H7 (cell line): ENCODE results near the gene MRPS30. TPM values are rescaled to one million over a fixed set of nuclear protein-coding genes. Genes with fewer than 3 reads are reported as not detected.

Experiments used
- DNase-seq: peaks from one replicate; pipeline ENCODE4 v3.0.0; 2012
- H3K27me3 ChIP-seq: 2 replicates; pipeline ENCODE4 v1.6.0; 2011; ENCODE audit warnings: mild to moderate bottlenecking, low read length; ENCODE audit not compliant: control insufficient read depth, insufficient read depth
- H3K36me3 ChIP-seq: replicated peaks from 2 replicates; pipeline ENCODE4 v1.5.1; 2011; ENCODE audit warnings: low read length; ENCODE audit not compliant: control insufficient read depth, insufficient read depth
- H3K4me3 ChIP-seq: 2 replicates; pipeline ENCODE4 v1.5.1; 2011; ENCODE audit warnings: low read depth, mild to moderate bottlenecking, control low read depth, low read length, moderate library complexity; ENCODE audit not compliant: insufficient read depth
- total RNA-seq: library from RNA; depleted of rRNA; stranded (reverse); fragments of >200 nt; shearing (Covaris generic); gene quantifications from 2 replicates; pipeline ENCODE4 v1.2.3, GENCODE V29; 2014

The MRPS30 gene
- total RNA-seq, 1 experiment from 2014 or later: 105 TPM

GRCh38 chr5:44842496-44843282 lies 33.9 kb downstream of the MRPS30 start:
- Histone ChIP-seq H3K27me3 (no peaks in the 10 kb centered on the region), H3K36me3 (no peaks in the 10 kb centered on the region; the same call in none of the 2 replicates), H3K4me3 (no peak overlapping the region)
- no peak for DNase-seq

- Histone ChIP-seq H3K27me3 (no peaks in the 10 kb centered on the region), H3K36me3 (no peaks in the 10 kb centered on the region), H3K4me3 (no peak overlapping the region)
- DNase-seq: no peak
These were observed 36.0 kb downstream of the MRPS30 start for GRCh38 chr5:44844744-44845143.

GRCh38 chr5:44845777-44846176 lies 37.0 kb downstream of the MRPS30 start:
- no peaks in the 10 kb centered on the region for H3K36me3 ChIP-seq
- no peaks in the 10 kb centered on the region for H3K27me3 ChIP-seq
- H3K4me3 ChIP-seq: no peak overlapping the region

GRCh38 chr5:44847206-44847852 lies 38.6 kb downstream of the MRPS30 start:
- no peaks in the 10 kb centered on the region for H3K27me3 ChIP-seq
- no peak overlapping the region for H3K4me3 ChIP-seq
- no peaks in the 10 kb centered on the region for H3K36me3 ChIP-seq
- no peak for DNase-seq

More at GRCh38 chr5:44845777-44846176, 37.0 kb downstream of the MRPS30 start:
- no peak for DNase-seq

GRCh38 chr5:44860267-44860666 lies 51.5 kb downstream of the MRPS30 start:
- DNase-seq: no peak
- H3K36me3 ChIP-seq: no peaks in the 10 kb centered on the region
- no peak overlapping the region for H3K4me3 ChIP-seq
- no peaks in the 10 kb centered on the region for H3K27me3 ChIP-seq

- Histone ChIP-seq H3K4me3 (no peak overlapping the region), H3K27me3 (no peaks in the 10 kb centered on the region), H3K36me3 (no peaks in the 10 kb centered on the region)
- no peak for DNase-seq
These were observed 54.1 kb downstream of the MRPS30 start for GRCh38 chr5:44862808-44863207.
